Daoy (cell line): ENCODE results near the gene LARP4. TPM values are rescaled to one million over a fixed set of nuclear protein-coding genes. Genes with fewer than 3 reads are reported as not detected.

Experiments
- DNase-seq: peaks from one replicate; pipeline ENCODE4 v3.0.0-alpha.2; 2015; ENCODE audit warnings: low read depth
- total RNA-seq: library from RNA; depleted of rRNA; stranded (reverse); fragments of >200 nt; shearing (Covaris generic); gene quantifications from 2 replicates; pipeline ENCODE4 v1.2.3, GENCODE V29; 2014; rRNA removed

LARP4 gene
- total RNA-seq, 1 experiment from 2014 or later = 33.8 TPM

DNA sequence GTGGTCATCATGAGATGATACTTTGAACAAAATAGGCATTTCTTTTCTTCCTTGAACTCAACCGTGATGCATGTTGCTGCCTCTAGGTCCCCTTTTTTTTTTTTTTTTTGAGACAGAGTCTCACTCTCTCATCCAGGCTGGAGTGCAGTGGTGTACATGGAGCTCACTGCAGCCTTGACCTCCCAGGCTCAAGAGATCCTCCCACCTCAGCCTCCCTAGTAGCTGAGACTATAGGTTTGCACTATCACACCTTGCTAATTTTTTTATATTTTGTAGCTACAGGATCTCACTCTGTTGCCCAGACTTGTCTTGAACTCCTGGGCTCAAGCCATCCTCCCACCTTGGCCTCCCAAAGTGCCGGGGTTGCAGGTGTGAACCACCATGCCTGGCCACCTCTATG, 124.7 kb downstream of the LARP4 start:
- no peak for DNase-seq

DNA sequence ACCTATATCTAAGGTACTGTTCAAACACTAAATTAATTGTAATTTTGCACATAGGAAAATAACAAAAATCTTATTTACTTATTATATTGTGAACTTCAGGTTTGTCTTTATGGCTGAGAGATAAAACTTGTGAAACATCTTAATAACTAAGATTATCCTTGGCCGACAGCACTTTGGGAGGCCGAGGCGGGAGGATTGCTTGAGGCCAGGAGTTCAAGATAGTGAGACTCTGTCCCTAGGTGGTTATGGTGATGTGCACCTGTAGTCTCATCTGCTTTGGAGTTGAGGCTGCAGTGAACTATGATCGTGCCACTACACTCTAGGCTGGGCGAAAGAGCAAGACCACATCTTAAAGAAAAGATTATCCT, 126.7 kb downstream of the LARP4 start:
- no peak for DNase-seq

DNA sequence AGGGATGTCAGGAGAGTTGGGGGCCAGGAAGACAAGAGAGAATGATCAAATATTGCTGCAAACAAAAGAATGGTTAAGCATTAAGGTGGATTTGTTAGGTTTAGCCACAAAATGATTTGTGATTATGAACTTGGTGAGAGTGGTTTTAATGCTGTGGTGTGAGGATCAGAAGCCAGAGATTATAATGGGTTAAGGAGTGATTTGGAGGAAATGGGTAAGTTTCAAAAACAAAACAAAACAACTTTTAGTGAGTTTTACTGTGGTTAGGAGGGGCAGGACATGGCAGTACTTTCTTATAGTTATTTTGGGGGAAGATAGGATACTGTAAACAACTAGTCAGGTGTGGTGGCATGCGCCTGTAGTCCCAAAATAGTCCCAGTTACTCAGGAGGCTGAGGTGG, 128.1 kb downstream of the LARP4 start:
- DNase-seq = no peak

DNA sequence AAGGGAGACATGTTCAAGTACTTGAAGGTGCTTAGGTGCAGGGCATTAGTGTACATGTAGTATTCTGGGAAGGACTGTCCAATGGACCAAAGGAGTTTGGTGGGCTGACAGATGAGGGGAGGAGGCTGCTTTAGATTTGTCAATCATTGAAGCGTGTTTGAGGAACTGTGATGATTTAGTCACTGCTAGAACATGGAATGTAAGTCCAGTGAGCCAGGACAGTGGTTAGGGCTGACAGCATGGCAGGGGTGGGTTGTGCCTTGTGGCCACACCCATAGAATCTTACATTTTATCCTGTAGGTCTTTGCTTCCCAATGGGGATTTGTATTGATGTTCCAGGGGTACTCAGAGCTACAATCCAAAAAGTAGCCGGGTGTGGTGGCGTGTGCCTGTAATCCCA, 128.7 kb downstream of the LARP4 start:
- no peak for DNase-seq

Other genes with a start within 250 kb of the LARP4 start
- gene CERS5, start 233.5 kb upstream of the LARP4 start, total RNA-seq = 18.2 and 36.6 TPM in 2 replicates
- 143 and 166 TPM in 2 replicates for gene LIMA1, start 117.4 kb upstream of the LARP4 start, total RNA-seq
- gene FAM186A, start 4.3 kb upstream of the LARP4 start, total RNA-seq = not detected in 2 replicates
- gene DIP2B, start 104.1 kb downstream of the LARP4 start, total RNA-seq = 33.9 and 35.2 TPM in 2 replicates